ENCODE results near the gene CD8B2.
"Not testable (repeated sequence)": the region's sequence is repeated elsewhere in the genome, so short reads cannot be mapped to it uniquely, and the experiment has no call there.

CD8B2 gene

DNA sequence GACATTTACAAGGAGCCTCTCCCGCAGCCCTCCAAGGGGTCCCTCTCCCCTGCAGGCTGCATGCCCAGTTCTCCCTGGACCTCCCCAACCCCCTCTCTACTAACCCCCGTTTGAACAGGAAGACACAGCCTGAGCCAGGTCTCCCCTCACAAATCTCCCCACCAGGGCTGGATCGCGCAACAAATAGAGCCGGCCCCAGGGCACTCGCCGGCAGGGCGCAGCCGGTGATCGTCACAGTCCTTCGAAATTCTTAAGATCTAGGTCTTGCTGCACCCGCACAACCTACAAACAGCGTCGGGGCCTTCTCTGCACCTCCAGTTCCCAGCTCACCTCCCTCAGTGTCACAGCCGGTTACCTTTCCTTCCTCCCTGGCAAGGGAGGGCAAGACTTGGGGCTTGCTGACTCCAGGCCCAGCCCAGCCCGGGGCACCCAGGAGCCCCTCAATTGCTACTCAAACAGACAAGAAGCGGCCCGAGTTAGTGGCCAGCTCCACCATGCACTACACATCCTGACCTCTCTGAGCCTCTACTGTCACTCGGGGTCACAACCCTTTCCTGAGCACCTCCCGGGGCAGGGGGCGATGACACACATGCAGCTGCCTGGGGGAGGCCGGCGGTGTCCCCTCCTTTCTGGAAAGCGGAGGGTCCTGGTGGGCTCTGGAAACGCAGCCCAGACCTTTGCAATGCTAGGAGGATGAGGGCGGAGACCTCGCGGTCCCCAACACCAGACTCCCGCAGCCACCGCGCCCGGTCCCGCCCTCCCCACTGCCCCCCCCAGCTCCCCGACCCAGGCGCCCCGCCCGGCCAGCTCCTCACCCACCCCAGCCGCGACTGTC lies at the start of gene CD8B2:
Gene CD8B2 (plus strand): TSS at position 814 of the 835 bp plus-strand sequence. CDS start 63 bp downstream, outside the sequence.
- DNase-seq: not testable (repeated sequence)

DNA sequence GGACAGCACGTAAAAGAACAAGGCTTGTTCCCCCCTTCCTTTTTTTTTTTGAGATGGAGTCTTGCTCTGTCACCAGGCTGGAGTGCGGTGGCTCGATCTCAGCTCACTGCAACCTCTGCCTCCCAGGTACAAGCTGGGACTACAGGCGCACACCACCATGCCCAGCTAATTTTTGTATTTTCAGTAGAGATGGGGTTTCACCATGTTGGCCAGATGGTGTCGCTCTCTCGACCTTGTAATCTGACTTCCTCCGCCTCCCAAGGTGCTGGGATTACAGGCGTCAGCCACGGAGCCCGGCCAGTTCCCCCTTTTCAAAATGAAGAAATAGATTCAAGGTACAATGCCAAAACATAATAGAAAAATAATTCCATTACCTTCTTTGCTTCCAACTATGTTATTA lies 25.3 kb upstream of the CD8B2 start:
- not testable (repeated sequence) for DNase-seq

DNA sequence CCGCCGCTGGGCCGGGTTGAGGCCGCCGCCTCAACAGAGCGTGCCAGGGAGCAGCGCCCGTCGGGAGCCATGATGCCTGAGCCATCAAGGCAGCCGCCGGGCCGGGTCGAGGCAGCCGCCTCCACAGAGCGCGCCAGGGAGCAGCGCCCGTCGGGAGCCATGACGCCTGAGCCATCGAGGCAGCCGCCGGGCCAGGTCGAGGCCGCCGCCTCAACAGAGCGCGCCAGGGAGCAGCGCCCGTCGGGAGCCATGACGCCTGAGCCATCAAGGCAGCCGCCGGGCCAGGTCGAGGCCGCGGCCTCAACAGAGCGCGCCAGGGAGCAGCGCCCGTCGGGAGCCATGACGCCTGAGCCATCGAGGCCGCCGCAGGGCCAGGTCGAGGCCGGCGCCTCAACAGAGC lies 19.6 kb upstream of the CD8B2 start:
- DNase-seq: not testable (repeated sequence)

DNA sequence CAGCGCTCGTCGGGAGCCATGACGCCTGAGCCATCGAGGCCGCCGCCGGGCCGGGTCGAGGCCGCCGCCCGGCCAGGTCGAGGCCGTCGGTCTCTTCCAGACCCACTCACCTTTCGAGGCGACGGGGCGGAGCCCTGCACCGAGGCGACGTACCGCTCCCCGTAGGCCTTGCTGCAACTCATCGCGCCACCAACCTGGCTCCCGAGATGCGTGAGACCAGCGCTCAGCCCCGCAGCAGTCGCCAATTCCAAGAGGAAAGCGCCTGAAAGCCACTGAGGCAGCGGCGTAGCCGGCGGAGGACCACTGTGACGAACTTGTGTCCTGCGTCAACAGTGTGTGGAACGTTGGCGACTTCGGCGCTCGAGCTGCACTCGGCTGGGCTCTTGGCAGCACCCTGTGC lies 19.1 kb upstream of the CD8B2 start, which contains the start of gene RGPD3:
Gene RGPD3 (minus strand): TSS at position 307 of the 400 bp plus-strand sequence. CDS start 125 bp downstream, at position 182.
- not testable (repeated sequence) for DNase-seq

DNA sequence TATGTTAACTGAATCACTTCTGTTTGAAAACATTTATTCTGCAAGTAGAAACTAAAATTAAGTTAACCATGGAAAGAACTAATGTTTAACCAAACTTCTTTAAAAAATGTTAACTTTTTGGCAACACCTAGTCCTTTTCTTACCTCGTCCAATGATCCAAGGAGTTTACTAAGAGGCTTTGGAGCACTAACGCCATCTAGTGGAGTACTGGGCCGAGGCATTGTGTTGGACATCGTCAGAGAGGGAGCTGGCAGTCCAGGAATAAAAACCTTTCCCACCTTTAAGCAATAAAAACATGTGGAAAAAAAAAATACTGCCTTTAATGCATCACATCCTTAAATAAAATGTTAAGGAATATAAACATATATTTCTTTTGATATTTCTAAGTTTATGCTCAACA lies 16.5 kb upstream of the CD8B2 start:
- DNase-seq: not testable (repeated sequence)

DNA sequence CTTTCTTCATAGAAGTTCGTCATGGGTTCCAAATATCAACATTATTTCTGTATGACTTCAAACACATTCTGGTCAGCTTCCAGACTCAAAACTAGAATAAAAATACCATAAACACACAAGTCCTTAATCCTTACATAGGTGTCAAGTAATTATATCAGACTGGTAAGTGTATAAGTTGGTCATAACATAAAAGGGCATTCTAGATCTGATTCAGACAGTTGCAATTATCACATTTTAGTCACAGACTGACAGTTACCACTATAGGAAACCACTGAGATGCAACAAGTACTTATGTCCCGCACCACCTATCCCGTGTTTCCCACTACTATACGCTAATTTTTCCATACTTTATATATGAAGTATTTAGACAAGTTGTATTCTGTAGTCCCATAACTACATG lies 9.5 kb upstream of the CD8B2 start:
- not testable (repeated sequence) for DNase-seq

DNA sequence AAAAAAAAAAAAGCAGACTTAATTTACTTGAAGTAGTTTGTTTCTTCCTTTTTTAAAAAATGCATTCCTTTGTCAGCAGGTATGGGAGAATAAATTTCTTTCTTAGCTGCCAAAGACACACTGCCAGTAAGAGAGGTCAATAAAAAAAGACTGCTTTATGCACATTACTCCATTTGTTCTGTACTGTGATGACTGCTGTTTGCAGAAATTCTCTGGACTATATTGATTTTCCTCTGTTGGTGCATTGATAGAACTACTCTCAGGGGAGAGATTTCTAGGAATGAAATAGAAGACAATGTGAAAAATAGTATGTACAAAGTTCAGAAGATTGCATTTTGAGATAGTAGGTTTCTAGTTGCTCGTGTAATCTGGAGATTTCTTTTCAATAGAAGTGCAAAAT lies 7.6 kb upstream of the CD8B2 start:
- not testable (repeated sequence) for DNase-seq

DNA sequence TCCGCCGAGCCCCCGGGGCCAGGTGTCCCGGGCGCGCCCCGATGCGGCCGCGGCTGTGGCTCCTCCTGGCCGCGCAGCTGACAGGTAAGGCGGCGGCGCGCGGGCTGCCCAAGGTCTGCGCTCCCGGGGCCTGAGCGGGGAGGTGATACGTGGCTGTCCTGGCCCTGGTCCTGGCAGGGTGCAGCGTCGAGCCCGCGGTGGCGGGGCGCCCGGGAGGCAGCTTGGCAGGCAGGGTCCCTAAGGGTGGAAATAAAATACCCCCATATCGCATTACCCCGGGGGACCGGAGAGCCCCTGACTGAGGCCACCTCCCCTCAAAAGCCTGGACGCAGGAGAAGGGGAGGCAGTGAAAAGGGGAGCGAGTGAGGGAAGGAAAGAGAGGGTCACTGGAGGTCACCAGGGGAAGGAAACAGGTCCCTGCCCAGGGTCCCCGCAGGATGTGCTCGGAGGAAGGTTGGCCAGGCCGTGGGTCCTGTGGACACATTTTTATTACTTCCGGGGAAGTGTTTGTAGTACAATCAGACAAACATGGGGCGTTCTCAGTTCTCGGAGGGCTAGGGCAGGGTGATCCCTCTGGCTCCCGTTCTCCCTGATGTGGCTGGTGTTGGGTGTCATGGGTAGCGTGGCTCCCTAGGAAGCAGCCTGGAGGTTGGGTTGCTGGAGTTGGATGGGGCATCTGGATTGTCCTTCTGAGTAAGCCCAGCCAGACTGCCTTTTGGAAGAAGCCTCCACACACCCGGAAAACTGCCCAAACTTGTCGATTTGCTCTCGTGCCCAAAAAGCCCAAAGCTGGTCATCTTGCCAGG lies 425 bp downstream of the CD8B2 start:
- not testable (repeated sequence) for DNase-seq

DNA sequence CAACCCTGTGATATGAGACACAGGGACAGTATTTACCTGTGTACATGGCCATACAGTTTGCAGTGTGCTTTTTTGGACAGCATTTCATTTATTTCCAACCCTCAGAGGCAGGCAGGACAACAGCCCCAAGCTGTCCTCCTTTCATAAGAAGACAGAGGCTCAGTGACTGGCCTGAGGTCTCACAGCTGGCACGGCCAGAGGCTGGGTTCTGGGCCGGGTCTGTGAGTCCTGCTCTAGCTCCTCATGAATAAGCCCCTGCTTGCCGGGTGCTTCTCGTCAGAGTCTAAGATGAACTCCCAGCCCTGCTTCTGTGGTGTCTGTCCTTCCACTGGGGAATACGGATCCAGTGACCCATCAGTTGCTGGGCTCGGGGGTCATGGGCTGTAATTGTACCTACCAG lies 2.5 kb downstream of the CD8B2 start:
- not testable (repeated sequence) for DNase-seq

DNA sequence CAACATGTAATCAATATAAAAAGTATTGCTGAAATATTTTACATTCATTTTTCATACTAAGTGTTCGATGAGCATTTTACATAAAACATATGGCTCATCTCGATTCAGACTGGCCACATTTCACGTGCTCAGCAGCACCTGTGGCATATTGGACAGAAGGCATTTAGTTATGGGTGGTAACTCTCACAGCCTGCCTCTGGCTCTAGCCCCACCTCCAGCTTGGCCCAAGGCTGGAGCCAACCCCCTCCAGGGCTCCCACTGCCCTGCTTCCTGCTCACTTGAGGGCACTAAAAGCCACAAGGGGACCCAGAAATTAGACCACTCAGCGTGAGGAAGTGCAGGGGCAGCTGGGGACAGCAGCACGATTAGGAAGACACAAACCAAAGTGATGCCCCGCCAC lies 5.2 kb downstream of the CD8B2 start:
- DNase-seq: not testable (repeated sequence)

DNA sequence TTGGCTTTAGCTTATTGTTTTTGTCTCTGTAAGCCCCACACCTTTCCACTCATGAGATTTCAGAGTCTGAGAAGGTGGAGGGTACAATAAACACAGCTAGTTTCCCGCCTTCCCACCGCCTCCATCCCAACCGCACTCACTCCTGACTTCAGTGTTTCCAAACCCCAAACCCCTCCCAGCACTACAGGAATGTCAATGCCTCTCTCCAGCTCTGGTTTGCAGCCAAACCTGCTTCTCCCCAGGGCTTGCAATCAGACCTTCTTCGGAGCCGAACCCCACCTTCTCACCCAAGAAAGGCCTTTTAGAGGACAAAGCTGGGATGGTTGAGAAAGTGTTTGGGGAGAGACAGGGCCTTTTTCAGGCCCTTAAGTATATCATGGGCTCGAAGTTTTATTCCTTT lies 5.7 kb downstream of the CD8B2 start:
- not testable (repeated sequence) for DNase-seq

DNA sequence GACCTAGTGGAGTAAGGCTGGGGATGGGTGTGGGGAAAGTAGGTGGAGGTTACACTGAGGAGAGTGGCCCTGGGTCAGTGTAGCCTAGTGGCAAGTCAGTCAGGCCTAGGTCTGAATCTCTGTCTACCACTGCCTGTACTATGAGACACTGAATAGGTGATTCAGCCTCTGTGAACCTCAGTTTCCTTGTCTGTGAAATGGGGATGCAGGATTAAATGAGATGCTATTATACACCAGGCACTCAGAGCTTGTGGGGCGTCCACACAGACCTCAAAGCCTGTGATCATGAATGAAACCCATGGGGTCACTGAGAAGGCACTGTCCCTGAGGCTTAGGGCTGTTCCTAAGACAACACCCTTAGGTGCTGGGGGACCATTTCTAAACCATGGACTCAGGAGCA lies 11.4 kb downstream of the CD8B2 start:
- DNase-seq: not testable (repeated sequence)

DNA sequence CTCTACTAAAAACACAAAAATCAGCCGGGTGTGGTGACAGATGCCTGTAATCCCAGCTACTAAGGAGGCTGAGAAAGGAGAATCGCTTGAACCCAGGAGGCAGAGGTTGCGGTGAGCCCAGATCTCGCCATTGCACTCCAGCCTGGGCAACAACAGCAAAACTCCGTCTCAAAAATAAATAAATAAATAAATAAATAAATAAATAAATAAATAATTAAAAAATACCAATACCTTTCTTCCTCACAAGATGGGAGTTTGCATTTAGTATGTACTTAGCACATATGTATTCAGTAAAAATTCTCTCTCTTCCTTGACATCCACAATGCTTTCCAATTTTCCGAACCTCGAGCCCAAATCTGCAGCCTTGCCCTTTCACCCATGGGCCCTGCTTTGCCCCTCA lies 13.2 kb downstream of the CD8B2 start:
- DNase-seq: not testable (repeated sequence)

DNA sequence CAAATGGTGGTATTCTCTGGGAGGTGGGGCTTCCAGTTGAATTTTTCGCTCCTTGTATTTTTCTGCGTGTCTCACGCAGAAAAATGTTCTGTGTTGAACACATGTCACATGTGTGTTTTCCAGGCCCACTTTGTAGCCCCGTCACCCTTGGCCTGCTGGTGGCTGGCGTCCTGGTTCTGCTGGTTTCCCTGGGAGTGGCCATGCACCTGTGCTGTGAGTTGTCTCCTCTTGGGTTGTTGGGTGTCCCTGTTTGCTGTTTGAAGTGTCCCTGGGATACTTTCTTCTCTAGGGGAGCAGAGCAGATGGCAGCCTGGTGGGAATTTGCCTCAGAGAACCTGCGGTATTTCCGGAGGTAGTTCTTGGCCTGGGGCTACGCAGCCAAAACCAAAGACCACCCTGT lies 15.2 kb downstream of the CD8B2 start:
- not testable (repeated sequence) for DNase-seq

DNA sequence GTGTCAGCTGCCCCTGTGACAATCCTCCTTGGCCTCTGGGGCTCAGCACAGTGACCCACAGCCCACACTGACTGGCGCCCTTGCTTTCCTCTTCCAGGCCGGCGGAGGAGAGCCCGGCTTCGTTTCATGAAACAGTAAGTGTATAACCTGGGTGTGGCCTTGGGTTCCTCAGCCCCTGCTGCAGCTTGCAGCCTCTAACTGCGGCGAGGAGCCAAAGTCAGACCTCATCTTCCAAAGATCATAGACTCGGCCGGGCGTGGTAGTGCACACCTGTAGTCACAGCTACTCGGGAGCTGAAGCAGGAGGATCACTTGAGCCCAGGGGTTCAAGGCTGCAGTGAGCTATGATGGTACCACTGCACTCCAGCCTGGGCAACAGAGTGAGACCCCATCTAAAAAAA lies 17.0 kb downstream of the CD8B2 start:
- not testable (repeated sequence) for DNase-seq

DNA sequence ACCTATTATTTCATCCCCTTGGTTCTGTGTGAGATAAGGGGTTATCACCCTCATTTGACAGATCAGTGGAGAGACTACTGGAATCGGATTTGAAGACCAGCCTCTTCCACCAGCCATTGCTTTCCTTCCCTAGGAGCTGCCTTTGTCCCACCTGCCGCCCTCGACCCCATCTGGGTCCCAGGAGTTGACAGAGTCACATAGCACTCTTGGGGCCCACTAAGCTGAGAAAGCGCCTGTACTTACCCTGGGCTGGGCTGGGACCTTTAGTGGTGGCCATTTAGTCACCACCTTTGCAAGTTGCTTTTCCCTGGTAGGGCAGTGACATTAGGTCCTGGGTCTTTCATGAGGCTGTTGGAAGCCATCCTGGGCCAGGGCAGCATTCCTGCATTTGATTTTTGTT lies 17.6 kb downstream of the CD8B2 start:
- not testable (repeated sequence) for DNase-seq

DNA sequence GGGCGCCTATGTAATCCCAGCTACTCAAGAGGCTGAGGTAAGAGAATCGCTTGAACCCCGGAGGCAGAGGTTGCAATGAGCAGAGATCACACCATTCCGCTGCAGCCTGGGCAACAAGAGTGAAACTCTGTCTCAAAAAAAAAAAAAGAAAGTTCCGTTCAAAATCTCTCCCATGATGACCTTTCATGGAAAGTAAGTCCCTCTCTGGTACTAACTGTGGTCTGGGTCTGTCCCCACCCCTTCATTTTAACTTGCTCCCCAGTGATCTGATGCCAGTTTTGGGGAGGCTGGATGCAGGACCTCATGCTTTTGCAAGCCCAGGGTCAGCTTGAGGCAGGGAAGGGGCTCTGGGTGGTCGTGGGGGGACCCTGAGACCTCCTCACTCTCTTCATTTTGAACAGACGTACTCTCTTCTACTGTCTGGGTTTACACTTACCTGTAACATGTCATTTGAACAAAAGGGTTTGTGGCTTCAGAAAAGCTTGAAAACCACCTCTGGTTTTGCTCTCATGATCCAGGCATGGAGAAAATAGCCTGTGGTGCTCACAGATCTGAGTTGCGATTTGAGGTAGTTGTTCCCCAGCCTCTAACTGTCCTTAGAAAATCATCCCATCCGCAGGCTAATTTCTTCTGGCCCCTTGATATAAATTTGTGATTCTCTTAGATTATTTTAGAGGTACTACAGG lies 19.0 kb downstream of the CD8B2 start:
- DNase-seq: not testable (repeated sequence)

DNA sequence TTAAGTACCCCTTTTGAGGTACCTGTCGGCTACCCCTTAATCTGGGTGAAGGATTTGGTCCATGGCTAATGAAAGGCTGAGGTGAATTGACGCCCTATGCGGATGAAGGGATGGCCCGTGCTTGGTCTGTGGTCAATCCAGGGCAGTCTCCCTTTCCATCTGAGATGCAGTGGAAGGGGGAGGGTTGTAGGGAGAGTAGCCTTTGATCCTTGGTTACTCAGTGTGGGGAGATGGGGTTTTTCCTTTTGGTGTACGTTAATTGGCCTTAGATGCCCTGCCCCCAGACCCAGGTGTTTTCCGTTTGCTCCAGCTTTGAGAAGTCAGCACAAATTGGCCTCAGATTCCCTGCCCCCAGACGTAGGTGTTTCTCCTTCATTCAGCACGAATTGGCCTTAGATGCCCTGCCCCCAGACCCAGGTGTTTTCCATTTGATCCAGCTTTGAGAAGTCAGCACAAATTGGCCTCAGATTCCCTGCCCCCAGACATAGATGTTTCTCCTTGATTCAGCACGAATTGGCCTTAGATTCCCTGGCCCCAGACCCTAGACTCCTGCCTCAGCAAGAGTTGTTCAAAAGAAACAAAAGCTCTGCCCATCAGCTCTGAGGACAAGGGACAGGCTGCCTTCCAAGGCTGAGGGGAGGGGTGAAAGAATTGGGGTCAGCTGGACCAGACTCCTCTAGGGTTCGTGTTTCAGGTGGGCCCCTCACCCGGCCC lies 21.7 kb downstream of the CD8B2 start:
- not testable (repeated sequence) for DNase-seq

DNA sequence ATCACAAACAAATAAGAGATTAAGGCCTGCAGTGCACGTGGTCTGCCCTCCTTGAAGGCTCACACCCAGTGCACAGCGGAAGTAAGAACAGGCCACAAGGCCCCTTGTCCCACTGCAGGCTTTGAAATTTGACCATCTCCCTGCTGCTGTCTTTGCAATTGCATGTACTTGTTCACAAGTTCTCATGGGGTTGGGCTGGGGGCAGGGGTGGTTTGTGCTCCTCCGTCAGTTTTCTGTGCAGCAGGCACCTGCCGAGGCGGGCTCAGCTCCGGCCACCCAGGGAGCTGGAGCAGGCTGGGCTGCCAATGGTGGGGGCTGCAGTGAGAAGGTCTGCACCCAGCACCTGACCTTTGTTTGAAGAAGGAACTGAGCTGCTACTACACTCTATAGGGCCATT lies 22.2 kb downstream of the CD8B2 start:
- not testable (repeated sequence) for DNase-seq

DNA sequence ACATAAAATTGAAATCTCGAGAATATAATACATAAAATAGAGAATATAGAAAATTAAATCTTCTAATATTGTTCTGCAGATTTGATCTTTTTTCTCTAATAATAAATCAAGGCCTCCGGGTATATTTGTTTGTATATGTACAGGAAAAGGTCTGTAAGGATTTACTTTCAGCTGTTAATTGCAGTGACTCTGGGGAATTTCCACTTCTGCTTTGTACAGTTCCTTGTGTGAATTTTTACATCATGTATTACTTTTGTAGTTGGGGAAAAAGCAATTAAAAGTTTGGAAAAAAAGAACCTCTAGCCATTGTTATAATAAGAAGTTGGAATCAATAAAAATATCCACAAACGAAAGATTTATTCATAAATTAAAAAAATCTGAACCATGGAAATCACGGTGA lies 23.6 kb downstream of the CD8B2 start:
- DNase-seq: not testable (repeated sequence)

DNA sequence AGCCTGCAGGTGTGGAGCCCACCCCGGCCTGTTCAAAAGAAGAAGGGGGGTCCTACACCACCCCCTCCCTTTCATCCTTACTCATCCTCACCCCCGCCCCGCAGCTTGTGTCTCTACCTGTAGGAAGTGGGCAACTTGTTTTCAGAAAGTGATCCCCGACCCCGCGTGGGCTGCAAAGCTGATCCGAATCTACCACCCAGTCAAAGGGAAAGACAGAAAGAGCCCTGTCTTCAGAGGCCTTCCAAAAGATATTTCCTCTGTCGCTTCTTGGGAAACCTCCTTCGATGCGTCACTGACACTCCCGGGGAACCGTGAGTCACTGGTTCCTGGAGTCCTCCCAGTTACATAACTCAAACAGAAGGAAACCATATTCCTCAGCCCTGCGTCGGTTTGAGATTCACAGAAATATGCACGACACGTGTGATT lies 24.3 kb downstream of the CD8B2 start:
- not testable (repeated sequence) for DNase-seq

DNA sequence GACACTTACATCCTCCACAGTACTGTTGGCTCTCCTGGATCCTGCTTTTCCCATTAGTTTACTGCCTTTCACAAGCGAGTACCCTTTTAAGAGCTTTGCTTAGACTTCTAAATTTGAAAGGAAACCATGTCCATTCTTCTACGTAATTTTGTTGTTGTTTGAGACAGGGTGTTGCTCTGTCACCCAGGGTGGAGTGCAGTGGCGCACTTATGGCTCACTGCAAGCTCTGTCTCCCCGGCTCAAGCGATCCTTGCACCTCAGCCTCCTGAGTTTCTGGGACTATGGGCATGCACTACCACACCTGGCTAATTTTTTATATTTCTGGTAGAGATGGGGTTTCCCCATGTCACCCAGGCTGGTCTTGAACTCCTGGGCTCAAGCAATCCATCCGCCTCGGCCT lies 24.8 kb downstream of the CD8B2 start:
- not testable (repeated sequence) for DNase-seq
